HG02970 (cell line): Measurements from ENCODE around the gene SAPCD2.

Experiments
- ATAC-seq: cut with Tn5 transposase; IDR thresholded peaks from one replicate; pipeline ENCODE4 v1.9.1; 2021; ENCODE audit warnings: mild to moderate bottlenecking, moderate library complexity, moderate number of reproducible peaks; ENCODE audit not compliant: unreplicated experiment, low FRiP score

SAPCD2 gene

GRCh38 chr9:137107982-137108381, 37.6 kb upstream of the SAPCD2 start:
- no peak for ATAC-seq

GRCh38 chr9:137107312-137107921, 37.1 kb upstream of the SAPCD2 start:
- no peak for ATAC-seq

DNA sequence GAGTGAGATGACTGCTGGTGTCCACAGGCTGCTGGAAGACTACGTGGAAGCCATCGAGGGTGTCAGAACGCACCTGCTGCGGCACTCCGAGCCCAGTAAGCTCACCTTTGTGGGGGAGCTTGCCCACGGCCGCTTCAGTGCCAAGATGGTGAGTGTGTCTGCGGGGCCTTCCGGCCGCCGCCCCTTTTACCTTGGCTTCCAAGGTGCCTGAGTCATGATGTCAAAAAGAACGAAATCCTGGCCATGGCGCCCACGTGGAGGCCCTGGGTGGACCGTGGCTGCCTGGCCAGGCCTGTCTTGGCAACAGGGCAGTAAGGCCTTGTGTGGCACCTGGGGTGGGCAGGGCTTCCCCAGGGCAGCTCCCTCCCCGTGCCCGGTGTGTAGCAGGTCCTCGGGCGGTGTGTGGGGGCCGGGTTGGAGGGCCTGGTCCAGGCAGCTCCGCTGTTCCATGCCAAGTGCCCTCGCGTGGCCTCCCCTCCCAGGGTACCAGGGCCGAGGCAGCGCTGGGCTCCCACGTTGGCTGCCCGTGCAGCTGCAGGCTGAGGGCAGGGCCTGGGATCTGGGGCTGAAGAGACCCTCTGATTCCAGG, 36.4 kb upstream of the SAPCD2 start:
- no peak for ATAC-seq

DNA sequence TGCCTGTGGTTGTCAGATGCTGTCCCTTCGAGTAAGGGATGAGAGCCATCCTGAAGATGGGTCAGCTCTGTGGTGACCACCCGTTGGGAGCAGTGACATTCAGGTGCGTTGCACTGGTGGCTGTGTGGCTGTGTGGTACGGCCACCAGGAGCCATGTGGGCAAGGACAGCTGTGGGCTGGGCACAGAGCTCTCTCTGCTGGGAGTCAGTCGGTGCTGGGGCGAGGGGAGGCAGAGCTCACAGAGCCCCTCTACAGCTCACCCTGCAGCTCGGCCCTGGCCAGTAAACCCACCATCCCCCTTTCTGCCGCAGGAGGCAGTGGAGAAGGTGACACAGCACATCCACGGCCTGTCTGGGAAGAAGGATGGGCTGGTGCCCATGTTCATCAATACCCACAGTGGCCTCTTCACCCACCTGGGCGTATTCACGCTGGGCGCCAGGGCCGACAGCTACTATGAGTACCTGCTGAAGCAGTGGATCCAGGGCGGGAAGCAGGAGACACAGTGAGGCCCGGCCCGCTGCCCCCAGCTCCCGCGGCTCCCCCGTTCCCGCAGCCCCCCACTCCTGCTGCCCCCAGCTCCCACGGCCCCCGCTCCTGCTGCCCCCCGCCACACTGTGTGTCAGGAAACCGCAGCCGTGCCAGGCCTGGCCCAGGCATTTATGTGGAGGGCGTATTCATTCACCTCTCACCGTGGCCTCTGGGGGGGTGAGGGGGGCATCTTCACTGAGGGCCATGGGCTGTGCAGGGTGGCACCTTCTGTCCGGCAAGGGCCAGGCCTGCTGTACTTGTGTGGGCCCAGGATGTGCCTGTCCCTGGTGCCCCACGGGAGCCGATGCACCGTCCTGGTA, 35.7 kb upstream of the SAPCD2 start:
- no peak for ATAC-seq

- ATAC-seq: no peak
These were observed 33.0 kb upstream of the SAPCD2 start for GRCh38 chr9:137103206-137103999.

GRCh38 chr9:137099231-137099630, 28.9 kb upstream of the SAPCD2 start:
- ATAC-seq: no peak

DNA sequence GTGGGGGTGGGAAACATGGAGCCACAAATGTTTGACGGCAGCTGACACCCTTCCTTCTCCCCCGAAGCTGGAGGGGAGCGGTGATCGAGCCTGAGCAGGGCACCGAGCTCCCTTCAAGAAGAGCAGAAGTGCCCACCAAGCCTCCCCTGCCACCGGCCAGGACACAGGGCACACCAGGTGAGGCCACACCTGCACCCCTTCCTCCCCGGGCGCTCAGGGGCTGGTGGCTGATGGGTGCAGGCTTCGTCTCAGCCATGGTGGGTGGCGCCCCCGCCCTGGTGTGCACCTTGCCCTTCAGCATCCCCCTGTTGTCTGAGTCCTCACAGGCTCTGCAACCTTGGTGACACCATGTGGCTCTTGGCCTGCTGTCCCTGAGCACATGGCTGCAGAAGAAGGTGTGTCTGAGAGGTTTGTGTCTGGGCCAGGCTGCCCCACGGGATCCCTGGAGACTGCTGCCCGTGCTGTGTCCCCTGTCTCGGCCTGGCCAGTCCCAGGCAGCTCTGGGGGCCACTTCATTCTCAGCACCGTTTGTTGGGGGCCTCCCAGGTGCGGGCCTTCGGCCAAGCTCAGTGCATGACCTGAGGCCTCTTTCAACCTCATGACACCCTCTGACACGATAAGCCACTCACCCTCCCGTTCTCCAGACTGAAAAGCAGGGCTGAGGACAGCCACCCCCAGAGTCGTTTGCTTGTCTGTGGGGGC, 27.6 kb upstream of the SAPCD2 start:
- no peak for ATAC-seq

GRCh38 chr9:137096785-137097546, 26.6 kb upstream of the SAPCD2 start:
- ATAC-seq: no peak

GRCh38 chr9:137095664-137096517, 25.5 kb upstream of the SAPCD2 start:
- peak; percentile 73 for ATAC-seq

DNA sequence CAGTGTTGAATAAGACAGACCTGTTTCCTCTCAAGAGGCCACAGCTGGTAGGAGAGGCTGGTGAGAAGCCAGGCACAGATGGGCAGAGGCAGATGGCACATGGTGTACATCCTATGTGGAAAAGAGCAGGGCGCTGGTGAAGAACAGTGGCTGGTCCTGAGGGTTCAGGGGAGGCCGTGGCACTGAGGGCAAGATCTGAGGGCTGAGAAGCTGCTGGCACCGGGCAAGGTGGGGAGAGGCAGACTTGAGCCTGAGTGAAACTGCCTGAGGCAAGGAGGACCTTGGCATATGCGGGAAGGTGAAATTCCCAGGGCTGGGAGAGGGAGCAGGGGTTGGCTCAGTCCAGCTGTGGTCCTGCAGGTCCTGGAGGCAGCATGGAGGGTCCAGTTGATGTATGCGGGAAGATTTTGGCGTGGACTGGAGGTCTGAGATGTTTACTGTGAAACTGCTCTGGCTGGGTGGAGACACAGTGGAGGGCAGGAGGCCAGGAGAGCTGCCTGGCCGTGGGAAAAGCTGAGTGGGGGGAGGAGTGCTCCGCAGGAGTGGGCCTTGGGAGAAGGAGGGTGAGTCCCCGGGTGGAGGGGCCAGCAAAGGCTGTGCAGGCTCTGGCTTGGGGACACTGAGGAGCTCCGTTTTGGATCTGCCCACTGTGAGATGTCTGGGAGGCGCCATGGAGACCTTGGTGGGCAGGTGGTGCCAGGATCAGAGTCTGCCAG, 19.0 kb upstream of the SAPCD2 start:
- ATAC-seq: no peak

GRCh38 chr9:137088121-137088520, 17.8 kb upstream of the SAPCD2 start:
- ATAC-seq: no peak

- ATAC-seq: no peak
These were observed 17.1 kb upstream of the SAPCD2 start for GRCh38 chr9:137087409-137087925.

DNA sequence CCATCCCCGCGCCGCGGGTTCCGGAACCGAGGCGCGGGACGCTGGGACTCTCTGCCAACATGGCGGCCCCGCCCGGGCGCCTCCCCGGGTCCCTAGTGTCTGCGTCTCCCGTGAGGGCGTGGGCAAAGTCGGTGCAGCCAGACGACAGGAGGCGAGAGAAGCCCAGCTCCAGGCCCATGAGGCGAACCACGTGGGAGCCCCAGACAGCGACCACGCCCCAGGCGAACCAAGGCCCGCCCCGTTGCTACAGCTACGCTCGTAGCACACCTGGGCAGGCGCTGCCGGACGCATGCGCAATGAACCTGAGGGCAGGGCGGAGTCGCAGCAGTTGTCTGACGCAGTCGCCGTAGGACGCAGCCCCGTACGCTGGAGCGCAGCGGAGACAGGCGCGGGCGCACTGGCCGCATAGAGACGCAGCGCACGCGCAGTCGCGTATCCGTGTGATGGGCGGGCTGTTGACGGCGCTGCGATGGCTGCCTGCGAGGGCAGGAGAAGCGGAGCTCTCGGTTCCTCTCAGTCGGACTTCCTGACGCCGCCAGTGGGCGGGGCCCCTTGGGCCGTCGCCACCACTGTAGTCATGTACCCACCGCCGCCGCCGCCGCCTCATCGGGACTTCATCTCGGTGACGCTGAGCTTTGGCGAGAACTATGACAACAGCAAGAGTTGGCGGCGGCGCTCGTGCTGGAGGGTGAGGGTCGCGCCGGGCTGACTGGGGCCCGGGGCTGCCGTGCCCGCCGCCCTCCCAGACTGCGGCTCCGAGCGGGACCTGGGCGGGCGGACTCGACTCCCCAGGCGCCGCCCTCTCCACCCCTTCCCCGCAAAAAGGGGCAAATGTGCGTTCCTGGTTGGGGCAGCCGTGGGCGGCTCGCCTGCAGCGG, 16.4 kb upstream of the SAPCD2 start, which contains the start of gene MAN1B1:
Gene MAN1B1, plus strand, starts transcription at position 455 of the 878 bp plus-strand sequence. Its CDS starts 15 bp downstream, at position 470.
- ATAC-seq: peak; percentile 77

DNA sequence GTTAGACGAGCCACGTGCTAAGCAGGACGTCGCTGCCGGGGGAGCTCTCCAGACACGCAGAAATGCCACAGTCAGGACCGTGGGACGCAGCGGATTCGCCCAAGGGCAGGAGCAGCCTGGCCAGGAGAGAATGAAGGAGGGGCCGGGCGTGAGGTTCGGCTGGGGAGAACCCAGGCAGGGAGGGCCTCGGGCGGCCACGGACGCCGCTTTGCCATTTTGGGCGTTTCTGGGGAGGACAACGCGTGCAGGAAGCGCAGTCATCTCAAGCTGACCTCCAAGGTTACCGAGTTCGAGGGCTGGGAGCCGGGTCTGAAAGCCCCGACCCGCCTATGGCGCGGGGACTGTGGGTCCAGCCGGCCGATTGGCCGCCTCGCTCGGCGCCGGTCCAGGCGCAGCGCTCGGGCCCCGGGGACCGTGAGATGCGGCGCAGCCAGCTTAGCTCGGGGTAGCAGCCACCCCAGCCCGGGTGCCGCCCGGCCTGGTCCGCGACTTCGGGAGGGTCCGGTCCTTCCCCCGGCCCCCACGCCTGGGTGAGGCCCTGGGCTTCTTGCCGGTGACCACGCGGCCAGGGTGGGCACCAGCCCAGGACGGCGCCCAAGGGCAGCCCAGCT, 15.7 kb upstream of the SAPCD2 start:
- ATAC-seq: peak; percentile 18

DNA sequence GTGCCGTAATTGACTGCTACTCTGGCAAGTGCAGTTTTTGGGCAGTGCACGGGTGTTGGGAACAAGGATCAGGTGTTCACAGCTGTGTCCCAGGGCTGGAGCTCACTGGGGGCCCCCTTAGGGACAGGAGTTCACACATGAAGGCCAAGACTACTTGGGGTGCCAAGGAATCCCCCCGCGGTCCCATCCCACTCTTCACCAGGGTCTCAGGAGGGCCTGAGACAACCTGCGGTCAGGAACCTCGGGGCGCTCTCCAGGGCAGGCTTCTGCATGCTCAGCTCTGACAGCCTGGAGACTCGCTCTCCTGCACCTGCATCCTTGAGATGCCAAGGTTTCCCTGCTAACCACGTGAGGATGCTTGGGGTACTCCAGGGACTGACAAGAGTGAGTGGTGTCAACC, 14.2 kb upstream of the SAPCD2 start:
- ATAC-seq: no peak

DNA sequence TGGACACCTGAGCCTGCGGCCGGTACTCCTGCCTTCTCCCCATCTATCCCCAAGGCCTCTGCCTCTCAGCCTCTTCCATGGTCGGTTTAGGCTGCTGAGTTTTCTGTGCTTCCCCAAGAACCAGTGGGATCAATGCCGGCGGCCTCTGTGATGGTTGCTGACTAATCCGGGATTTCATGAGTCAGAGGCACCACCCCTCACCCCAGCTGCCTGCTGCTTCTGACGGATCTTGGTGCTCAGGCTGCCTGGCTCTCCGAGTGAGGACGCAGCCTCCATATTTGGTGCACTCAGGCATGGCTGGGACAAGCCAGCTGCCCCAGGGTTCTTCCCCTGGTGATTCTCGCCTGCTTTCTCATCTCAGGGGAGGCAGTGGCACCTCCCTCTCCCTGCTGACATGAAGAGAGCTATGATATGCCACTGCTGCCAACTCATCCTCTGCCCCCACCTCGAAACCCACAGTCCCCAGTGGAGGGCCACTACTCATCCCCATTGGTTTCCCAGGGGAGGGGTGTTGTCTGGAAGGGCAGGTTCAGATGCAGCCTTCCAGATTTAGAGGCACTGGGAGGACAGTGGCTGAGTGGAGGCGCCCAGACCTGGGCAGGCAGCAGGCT, 13.1 kb upstream of the SAPCD2 start:
- no peak for ATAC-seq
